Bronchial epithelial cell (primary cell): ENCODE data around the gene SLC9A9. TPM values are rescaled to one million over a fixed set of nuclear protein-coding genes. Genes with fewer than 3 reads are reported as not detected.

Source experiments
- DNase-seq: peaks from one replicate; pipeline ENCODE4 v3.0.0-alpha.2; 2010; ENCODE audit warnings: low read depth
- FAIRE-seq: peaks from 2 replicates; lab custom pipeline; 2011; peaks lifted over from hg19 to GRCh38; lab: Jason Lieb, UNC
- H3K27me3 ChIP-seq: 2 replicates; pipeline ENCODE4 v1.5.1; 2011; ENCODE audit warnings: low read length; ENCODE audit not compliant: control insufficient read depth, insufficient read depth
- H3K36me3 ChIP-seq: 2 replicates; pipeline ENCODE4 v1.5.1; 2011; ENCODE audit warnings: low read length; ENCODE audit not compliant: control insufficient read depth, insufficient read depth
- H3K4me3 ChIP-seq: 2 replicates; pipeline ENCODE4 v1.5.1; 2011; ENCODE audit warnings: mild to moderate bottlenecking, low read depth, low read length, control low read depth
- total RNA-seq: library from RNA; depleted of rRNA; stranded (reverse); fragments of >200 nt; gene quantifications from 2 replicates; pipeline ENCODE4 v1.2.1, GENCODE V29; 2014
- TF ChIP-seq, protein P1 (sequence below): IDR thresholded peaks from 2 replicates; pipeline ENCODE4 v1.5.1; 2011; ENCODE audit warnings: mild to moderate bottlenecking, moderate library complexity, low read length, control low read depth, inconsistent platforms; ENCODE audit not compliant: insufficient read depth, severe bottlenecking

Gene SLC9A9
- total RNA-seq, 1 donor from 2014 or later, result 1.3 TPM

GRCh38 chr3:143354342-143354741 is 493.9 kb downstream of the SLC9A9 start:
- TF ChIP-seq, protein P1, sequence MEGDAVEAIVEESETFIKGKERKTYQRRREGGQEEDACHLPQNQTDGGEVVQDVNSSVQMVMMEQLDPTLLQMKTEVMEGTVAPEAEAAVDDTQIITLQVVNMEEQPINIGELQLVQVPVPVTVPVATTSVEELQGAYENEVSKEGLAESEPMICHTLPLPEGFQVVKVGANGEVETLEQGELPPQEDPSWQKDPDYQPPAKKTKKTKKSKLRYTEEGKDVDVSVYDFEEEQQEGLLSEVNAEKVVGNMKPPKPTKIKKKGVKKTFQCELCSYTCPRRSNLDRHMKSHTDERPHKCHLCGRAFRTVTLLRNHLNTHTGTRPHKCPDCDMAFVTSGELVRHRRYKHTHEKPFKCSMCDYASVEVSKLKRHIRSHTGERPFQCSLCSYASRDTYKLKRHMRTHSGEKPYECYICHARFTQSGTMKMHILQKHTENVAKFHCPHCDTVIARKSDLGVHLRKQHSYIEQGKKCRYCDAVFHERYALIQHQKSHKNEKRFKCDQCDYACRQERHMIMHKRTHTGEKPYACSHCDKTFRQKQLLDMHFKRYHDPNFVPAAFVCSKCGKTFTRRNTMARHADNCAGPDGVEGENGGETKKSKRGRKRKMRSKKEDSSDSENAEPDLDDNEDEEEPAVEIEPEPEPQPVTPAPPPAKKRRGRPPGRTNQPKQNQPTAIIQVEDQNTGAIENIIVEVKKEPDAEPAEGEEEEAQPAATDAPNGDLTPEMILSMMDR, result no peak
- no peak overlapping the region for H3K4me3 ChIP-seq
- no peaks in the 10 kb centered on the region for H3K36me3 ChIP-seq
- DNase-seq (no peak), FAIRE-seq (no peak)
- no peaks in the 10 kb centered on the region for H3K27me3 ChIP-seq

DNA sequence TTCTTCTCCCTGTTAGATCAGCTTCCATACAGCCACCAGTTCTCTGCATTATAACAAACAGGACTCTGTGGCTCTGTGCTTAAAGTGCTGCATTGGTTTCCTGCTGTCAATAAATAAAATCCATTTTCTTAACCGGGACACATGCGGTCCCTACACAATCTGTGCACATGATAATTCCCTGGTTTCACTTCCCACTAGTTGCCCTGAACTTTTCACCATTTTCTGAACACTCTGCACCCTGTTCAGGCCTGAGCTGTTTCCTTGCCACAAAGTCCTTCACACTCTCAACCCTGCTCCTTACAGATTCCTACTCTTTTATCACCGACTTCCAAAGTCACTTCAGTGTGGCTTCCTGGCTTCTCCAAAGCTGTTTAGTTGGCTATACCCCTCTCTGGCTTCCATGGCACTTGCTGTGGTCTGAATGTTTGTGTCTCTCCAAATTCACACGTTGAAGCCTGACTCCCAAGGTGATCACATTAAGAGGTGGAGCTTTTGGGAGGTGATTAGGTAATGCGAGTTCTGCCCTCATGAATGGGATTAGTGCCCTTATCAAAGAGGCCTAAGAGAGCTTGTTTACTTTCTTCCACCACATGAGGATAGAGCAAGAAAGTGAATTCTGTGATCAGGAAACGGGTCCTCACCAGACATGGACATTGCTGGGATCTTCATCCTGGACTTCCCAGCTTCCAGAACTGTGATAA is 495.3 kb downstream of the SLC9A9 start:
- H3K27me3 ChIP-seq, result no peaks in the 10 kb centered on the region
- H3K36me3 ChIP-seq, result no peaks in the 10 kb centered on the region
- FAIRE-seq (no peak), DNase-seq (no peak)
- TF ChIP-seq, protein P1, result no peak
- no peak overlapping the region for H3K4me3 ChIP-seq

DNA sequence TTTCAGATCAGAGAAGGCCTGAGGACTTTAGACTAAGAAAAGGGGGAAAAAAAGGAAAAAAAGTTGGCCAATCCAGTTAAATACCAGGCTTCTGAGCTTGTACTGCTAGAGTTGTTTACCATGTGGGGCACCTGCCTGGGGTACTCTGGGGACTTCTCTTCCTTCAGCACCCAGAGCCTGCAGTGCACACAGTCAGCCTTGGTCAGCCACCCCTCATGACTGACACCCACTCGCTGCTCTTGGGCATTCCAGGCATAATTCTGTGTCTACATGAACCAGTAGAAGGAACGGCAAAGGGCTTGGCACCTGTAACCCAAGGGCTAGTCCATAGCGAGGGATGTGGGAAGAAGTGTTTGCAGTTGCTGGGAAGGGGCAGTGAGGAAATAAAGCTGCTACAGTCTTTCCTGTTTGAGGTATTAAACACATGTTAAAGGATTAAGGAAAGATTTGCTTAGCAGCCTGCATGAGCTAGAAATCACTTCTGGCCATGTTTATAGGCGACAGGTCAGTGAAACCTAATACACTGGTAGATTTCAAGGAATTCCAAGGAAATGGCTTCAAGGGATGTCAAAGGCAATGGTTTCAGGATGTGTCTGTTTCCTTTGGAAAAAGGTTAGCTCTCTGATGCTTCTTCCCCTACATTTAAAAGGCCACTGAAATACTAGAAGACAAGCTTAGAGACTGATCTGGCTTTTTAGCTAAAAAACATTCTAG is 496.2 kb downstream of the SLC9A9 start:
- no peak for FAIRE-seq
- no peak for DNase-seq
- Histone ChIP-seq H3K27me3 (no peaks in the 10 kb centered on the region), H3K4me3 (no peak overlapping the region), H3K36me3 (no peaks in the 10 kb centered on the region)
- TF ChIP-seq, protein P1, result no peak

GRCh38 chr3:143351354-143351753 is 496.9 kb downstream of the SLC9A9 start:
- no peak for DNase-seq
- TF ChIP-seq, protein P1, result no peak
- no peak for FAIRE-seq
- Histone ChIP-seq H3K27me3 (no peaks in the 10 kb centered on the region), H3K36me3 (no peaks in the 10 kb centered on the region), H3K4me3 (no peak overlapping the region)

DNA sequence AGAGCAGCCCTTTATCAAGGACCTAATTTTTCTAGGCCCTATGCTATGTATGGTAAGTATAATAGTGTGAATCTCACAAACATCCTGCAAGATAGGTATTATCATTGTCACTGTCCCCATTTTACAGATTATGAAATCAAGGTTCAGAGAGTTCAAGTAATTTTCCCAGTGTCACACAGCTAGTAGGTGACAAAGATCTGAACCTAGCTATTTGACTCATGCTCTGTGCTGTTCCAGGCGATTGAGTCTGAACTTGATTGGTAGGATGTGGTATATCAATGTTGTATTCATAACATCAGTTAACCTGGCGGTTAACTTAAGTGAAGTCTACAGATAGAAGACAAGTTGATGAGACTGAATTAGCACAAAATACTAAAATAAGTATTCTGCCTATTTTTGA is 498.8 kb downstream of the SLC9A9 start:
- DNase-seq (no peak), FAIRE-seq (no peak)
- no peaks in the 10 kb centered on the region for H3K27me3 ChIP-seq
- TF ChIP-seq, protein P1, result no peak
- H3K36me3 ChIP-seq, result no peaks in the 10 kb centered on the region
- H3K4me3 ChIP-seq, result no peak overlapping the region
